Measurements from ENCODE around the gene FCRL1.

Gene FCRL1

GRCh38 chr1:157799996-157800395 is 19.9 kb downstream of the FCRL1 start:
- no peak for DNase-seq

- DNase-seq: no peak
Observed at GRCh38 chr1:157798211-157798610, 21.7 kb downstream of the FCRL1 start.

- no peak for DNase-seq
Observed at GRCh38 chr1:157785248-157785647, 34.7 kb downstream of the FCRL1 start.

- DNase-seq: no peak
Observed at GRCh38 chr1:157784801-157785200, 35.1 kb downstream of the FCRL1 start.

GRCh38 chr1:157782931-157783330 is 37.0 kb downstream of the FCRL1 start:
- no peak for DNase-seq

- DNase-seq: no peak
Observed at GRCh38 chr1:157781048-157781447, 38.9 kb downstream of the FCRL1 start.

- no peak for DNase-seq
Observed at GRCh38 chr1:157776971-157777391, 42.9 kb downstream of the FCRL1 start, which contains the start of gene FCRL2. TSS of gene FCRL2 (minus strand) at chr1:157777132. CDS start at chr1:157777073, 59 bp downstream.

- DNase-seq: no peak
Observed at GRCh38 chr1:157775101-157775870, 44.6 kb downstream of the FCRL1 start.

- no peak for DNase-seq
Observed at GRCh38 chr1:157774412-157774811, 45.5 kb downstream of the FCRL1 start.

- DNase-seq: no peak
Observed at GRCh38 chr1:157773493-157774350, 46.2 kb downstream of the FCRL1 start.

GRCh38 chr1:157771661-157772425 is 48.1 kb downstream of the FCRL1 start:
- DNase-seq: no peak

- DNase-seq: no peak
Observed at GRCh38 chr1:157770442-157771043, 49.4 kb downstream of the FCRL1 start.

GRCh38 chr1:157766792-157767191 is 53.1 kb downstream of the FCRL1 start:
- no peak for DNase-seq

- no peak for DNase-seq
Observed at GRCh38 chr1:157758018-157758417, 61.9 kb downstream of the FCRL1 start.

GRCh38 chr1:157753611-157754010 is 66.3 kb downstream of the FCRL1 start:
- DNase-seq: no peak

- DNase-seq: no peak
Observed at GRCh38 chr1:157751283-157751682, 68.6 kb downstream of the FCRL1 start.

GRCh38 chr1:157748262-157748817 is 71.6 kb downstream of the FCRL1 start:
- DNase-seq: no peak
